Hindlimb muscle (tissue), 1 donor: ENCODE data around the gene TEX28. TPM values are rescaled to one million over a fixed set of nuclear protein-coding genes. Genes with fewer than 3 reads are reported as not detected.
"Not testable (repeated sequence)": the region's sequence is repeated elsewhere in the genome, so short reads cannot be mapped to it uniquely, and the experiment has no call there.

Experiments
- DNase-seq: peaks from one replicate; pipeline ENCODE4 v3.0.0-alpha.2; 2013
- polyA plus RNA-seq: library from polyadenylated mRNA; unstranded; fragments of 120-200 nt; gene quantifications from one replicate; pipeline ENCODE4 v1.2.1, GENCODE V29; 2013; ENCODE audit not compliant: insufficient read length

Gene TEX28, protein sequence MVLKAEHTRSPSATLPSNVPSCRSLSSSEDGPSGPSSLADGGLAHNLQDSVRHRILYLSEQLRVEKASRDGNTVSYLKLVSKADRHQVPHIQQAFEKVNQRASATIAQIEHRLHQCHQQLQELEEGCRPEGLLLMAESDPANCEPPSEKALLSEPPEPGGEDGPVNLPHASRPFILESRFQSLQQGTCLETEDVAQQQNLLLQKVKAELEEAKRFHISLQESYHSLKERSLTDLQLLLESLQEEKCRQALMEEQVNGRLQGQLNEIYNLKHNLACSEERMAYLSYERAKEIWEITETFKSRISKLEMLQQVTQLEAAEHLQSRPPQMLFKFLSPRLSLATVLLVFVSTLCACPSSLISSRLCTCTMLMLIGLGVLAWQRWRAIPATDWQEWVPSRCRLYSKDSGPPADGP
- polyA plus RNA-seq = not detected

DNA sequence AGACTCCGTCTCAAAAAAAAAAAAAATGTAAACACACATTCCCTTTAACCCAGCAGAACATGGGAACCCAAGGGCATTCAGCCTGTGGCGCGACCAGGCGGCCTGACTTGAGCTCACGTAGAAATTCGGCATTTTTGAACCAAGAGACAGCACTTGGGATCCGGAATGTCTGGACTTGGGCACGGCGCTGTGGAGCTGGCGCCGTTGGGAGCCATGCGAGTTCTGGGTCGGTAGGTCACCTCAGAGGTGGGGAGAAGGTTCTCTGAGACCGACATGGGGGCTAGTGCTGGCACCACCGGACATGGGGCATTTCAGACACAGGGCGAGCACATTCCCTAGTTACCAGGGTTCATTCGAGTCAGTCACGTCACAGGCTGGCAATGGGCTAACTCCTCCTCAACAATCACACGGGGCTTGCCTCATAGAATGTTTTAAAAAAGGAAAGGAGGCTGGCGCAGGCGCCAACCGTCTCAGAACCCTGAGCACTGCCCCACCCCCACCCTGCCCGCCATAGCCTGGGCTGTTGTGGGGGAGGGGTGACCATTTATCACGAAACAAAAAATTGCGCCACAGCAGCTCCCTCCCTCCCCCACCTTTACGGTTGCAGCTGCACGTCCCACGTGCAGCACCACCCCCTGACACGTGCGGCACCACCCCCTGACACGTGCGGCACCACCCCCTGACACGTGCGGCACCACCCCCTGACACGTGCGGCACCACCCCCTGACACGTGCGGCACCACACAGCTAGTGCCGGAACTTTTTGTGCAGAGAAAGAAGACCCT is at the start of gene TEX28:
TSS of gene TEX28 (minus strand) at position 334 of the 784 bp plus-strand sequence. CDS start 3,007 bp downstream, outside the sequence.
- no peak for DNase-seq

DNA sequence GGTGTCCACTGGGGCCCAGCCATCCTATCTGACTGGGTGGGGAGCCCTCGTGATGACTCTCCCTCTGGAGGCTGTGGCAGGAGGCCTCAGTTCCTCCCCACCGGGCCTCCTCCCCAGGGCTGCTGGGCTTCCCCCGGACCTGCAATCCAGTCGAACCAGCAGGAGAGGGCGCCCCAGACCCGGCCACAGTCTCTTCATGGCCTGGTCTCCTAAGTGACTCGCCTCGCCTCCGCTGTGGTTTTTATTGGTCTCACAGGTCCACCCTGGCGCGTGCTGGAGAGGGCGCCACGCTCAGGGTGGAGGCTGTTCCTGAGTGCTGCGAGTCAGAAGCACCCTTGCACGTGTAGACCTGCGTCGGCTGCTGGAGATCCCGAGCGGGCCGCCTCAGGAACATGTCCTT is 48.7 kb upstream of the TEX28 start:
- not testable (repeated sequence) for DNase-seq

DNA sequence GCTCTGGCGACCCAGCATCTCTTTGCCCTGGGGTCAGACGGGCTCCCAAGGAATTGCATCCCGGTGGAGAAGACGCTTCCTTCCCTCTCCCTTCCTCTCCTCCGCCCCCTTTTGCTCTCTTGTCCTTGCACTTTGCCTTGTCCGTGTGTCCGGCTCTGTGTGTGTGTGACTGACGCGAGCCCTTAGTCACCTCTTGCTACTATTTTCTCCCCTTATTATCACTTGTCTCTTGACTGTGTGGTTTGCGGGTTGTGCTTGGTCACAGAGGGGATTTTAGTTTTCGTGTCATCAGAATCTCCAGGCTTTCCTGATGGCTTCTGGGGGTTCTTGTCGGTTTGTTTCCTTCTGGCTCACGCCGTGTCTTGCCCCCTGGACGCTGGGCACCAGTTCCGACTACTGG is 48.1 kb upstream of the TEX28 start:
- not testable (repeated sequence) for DNase-seq

DNA sequence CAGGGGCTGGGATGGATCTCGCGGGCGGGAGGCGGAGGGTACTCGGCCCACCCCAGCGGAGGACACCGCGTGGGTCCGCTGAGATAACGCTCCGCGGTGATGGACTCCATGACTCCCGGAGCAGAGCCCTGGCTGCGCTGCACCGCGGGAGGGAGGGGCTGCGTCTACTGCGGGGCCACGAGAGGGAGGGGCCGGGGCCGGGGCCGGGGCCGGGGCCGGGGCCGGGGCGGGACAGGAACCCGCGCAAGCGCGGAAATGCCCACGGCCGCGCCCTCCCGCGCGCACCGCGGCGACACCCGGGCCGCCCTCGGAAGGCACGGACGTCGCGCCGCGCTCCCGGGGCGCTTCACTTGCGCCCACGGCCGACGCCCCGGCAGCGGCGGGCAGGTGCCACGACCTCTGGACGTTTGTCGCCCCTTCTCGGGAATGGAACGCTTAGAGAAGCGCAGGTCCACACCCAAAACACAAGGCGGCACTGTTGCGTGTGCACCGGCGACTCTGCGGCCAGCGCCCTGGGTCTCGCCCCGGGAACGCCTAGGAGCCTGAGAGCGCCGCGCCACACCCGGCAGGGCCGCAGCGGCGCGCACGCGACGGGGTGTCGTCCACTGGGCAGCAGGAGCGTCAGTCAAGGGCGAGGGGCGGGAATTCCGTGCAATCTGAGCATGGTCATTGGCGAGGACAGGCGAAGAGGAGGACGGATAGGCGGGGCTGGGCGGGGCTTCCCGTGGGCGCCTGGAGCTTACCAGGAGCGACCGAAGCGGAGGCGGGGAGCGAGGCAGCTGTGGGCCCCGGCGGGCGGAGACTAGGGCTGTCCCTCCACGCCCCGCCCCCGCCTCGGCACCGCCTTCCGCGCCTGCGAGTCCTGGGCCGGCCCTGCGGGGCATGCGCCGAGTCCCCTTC is 46.7 kb upstream of the TEX28 start:
- not testable (repeated sequence) for DNase-seq

DNA sequence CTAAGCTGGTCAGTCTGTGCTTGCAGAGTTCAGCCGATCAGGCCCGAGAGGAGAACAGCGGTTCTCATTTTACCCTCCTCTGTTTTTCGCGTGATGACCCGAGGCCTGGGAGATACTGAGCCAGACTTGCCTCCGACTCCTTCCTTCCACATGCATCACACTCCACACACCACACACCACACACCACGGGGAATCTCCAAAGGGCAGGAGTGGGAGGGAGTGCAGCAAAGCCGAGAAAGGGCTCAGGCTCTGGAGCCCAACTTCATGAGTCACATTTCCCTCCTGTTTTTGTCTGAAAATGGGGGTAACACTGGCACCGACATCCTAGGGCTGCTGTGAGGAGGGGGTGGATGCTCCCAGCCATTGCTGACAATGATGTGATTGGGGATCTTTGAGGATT is 39.6 kb upstream of the TEX28 start:
- no peak for DNase-seq

DNA sequence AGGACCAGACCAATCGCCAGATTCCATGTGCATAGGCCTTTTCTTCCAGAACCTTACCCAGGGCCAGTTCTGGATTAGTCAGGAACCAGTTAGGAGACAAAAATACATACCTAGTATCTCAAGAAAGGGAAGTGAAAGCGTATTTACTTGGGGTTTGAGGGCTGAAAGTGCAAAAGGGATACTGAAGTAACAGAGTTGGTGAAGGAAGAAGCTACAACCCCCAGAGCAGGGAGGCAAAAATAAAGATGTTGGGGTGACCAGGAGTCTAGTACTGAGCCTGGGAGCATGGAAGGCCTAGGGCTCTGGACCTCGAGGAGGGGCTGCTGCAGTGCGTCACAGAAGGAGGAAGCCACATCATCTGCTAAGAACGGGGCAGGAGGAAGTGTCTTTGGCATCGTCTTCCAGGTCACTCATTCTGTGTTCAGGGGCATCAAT is 38.9 kb upstream of the TEX28 start:
- no peak for DNase-seq

DNA sequence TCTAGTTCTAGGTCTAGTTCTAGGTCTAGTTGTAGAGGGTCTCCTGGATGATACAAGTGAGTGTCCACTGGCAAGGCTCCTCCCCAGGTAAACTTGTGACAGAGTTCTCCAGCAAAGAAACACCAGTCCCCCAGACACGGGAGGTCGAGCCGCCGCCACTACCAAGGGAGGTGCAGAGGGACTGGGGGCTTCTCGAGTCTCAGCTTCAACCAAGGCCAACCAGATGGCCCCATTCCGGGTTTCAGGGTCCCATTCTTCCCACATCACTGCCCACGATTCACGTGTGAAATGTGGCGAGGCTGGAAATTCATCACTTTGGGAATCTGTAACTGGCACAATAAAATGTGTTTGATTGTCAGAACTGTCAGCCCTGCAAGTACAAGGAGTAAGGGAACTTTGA is 38.2 kb upstream of the TEX28 start:
- DNase-seq = no peak

DNA sequence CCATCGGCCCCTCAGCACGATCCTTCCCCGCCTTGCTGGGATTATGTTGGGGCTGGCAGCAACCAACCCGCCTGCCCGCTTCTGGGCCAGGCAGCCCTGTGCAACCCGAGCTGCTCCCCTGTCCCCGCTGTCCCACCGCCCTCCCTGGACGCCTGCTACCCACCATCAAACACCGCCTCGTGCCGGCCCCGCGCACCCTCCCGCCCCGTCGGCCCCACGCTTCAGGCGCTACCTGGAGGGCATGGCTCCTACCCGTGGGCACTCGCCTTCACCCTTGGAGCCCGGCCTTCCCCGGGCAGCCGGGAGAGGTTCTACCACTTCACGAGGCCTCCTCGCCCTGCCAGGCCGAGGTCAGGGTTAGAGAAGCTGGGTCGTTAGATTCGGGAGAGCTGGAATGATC is 37.6 kb upstream of the TEX28 start:
- DNase-seq = no peak

DNA sequence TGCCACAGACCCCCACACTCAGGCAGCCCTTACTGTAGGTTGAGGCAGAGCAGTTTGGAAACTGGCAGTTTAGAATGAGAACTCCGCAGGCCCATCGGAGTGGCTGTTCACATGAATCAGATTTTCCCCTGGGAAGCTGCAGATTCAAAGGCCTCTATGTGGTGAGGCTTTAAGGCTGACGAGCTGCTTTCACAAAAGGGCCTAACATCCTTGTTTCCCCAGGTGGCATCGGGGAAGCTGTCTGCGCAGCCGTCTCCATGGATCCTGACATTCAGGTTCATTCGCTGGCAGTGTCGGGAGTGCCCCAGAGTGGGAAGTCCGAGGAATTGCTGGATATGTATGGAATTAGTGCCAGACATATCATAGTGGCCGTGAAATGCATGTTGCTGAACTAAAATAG is 34.4 kb upstream of the TEX28 start:
- DNase-seq = no peak

DNA sequence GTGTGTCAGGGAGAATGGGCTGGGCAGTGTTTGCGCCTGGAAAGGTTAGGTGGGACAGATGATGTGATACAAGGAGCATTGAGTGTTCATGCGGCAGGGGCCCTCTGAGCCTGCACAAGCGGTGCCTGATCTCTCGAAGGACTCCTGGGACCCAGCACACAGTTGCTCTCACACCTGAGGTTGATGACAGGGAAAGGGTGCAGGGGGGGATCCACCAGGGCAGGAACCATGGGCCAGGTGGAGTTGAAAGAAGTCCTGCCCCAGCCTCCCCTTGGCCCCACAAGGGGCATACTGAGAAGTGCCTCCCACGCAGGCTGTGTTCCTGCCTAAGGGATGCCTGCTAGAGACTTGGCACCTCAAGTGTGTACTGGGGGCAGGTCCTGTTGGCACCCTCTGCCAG is 33.7 kb upstream of the TEX28 start:
- no peak for DNase-seq

DNA sequence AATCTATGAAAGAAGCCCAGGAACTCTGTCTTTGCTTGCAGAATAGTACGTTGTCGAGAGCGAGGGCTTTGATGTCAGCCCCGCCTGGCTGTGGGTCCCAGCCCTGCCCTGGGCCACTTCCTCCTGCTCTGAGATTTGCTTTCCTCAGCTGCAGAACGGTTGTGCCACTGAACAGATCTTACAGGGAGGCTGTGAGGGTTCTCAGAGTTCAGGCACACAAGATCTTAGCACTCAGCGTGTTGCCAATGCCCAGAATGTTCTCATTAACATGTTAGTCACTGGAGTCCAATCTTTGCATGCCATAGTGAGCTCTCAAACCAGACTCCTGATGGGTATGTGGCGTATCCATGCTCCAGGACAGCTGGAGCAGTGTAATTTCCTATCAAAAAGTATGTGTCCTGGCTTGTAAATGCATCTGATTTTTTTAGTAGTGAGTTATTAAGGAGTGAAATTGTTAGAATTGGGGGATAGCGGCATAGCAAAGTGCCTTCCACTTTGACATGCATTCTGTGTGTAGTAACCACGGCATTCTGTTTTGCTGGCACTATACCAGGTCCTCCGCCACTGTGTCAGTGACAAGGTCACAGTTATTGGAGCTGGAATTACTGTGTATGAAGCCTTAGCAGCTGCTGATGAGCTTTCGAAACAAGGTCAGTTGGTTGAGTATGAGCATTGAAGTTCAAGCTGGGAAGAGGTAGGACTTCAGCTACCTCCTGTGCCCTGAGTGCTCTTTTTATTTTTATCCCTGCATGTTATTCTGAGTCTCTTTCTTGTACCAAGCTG is 32.3 kb upstream of the TEX28 start:
- DNase-seq = no peak

DNA sequence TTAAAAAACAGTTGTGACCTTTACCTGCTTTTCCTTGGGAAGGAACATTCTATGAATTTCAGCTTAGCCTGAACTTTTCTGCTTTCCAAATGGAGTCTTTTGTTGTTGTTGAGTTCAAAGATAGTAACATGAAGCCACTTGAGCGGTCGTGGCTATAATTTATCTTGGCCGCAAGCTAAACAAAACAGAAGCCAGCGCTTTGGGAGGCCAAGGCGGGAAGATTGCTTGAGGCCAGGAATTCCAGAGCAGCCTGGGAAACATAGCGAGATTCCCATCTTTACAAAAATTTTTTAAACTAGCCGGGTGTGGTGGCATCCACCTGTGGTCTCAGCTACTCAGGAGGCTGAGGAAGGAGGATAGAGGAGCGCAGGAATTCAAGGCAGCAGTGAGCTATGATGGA is 30.6 kb upstream of the TEX28 start:
- DNase-seq = no peak

DNA sequence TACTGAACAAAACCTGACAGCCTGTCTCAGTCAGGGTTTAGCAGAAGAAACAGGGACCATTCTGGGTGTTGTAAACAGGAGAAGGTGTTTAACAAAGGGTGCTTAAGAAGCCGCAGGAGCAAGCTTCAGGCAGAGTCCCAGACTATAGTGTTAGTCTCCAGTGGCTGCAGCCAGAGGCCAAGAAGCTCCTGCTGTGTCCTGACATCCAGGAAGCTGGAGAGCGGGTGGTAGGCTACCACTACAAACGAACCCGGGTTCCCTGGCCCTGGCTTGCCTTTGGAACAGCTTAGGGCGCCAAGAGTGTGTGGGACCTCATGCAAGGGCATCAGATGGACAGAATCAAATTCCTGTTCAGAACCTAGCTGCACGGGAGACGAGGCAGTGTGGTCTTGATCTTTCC is 28.6 kb upstream of the TEX28 start:
- DNase-seq = no peak

DNA sequence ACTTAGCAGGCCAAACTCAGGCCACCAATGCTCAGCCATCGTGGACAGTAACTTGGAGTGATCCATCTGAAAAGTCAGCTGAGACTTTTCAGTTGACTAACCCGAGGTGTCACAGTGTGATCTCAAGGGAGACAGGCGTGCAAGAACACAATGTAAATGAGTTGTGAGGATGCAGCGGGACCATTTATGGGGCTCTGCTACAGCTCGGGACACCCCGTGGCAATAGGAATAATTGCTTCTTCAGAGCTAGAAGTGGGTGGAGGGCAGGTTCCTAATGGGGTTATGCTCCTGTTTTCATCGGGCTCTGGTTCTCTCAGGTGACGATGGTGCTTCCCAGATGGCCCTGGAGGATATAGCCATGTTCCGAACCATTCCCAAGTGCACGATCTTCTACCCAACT is 28.0 kb upstream of the TEX28 start:
- DNase-seq = no peak

DNA sequence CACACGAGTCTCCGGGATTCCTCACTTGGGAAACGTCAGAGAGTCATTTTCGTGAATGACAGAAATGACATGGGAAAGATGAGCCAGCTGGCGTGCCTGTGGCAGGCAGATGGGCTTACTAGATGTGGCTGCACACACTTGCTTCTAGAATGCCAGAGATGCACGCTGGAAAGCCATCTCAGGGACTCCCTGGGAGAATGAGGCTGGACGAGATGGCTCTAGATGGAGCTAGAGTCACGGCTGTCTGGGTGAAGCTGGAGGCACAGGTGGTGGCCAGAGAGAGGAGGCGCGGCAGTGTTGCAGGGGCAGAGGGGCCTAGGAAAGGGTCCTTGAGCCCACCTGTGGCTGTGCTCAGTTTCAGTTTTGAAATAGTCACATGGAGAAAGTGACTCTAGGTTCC is 26.7 kb upstream of the TEX28 start:
- no peak for DNase-seq

DNA sequence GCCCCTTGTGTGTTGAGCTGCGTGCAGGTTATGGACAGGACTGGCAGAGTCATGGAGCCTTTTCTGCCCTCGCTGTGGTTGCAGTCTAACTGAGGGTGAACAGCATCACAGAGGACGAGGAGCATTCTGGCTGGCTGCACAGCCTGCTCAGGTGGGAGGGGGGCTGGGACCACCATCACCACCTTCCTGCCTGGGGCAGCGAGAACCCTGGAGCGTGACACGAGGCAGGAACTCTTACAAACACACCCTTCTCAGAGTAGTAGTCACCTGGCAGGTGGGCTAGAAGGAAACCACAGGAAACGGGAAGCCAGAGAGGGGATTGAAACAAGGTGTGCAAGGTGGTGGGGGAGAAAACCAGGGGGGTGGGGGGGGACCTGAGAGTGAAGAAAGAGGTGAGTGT is 26.2 kb upstream of the TEX28 start:
- DNase-seq = no peak

DNA sequence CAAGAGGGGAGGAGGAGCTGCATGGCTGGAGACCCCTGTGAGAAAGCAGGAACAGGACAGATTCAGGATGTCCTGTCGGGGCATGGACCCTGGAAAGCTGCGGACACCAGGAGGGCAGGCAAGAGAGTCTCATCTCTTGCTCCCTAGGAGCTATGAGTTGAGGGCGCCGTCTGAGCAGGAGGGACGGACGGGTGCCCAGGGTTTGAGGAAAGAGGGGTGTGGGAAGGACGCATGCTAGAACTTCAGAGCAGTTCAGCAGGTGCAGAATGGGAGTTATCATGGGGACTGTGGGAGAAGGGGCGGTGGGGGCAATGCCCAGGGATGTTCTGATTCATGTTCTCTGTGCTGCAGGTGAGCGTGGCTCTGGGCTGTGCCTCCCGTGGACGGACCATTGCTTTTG is 25.5 kb upstream of the TEX28 start:
- DNase-seq = no peak

DNA sequence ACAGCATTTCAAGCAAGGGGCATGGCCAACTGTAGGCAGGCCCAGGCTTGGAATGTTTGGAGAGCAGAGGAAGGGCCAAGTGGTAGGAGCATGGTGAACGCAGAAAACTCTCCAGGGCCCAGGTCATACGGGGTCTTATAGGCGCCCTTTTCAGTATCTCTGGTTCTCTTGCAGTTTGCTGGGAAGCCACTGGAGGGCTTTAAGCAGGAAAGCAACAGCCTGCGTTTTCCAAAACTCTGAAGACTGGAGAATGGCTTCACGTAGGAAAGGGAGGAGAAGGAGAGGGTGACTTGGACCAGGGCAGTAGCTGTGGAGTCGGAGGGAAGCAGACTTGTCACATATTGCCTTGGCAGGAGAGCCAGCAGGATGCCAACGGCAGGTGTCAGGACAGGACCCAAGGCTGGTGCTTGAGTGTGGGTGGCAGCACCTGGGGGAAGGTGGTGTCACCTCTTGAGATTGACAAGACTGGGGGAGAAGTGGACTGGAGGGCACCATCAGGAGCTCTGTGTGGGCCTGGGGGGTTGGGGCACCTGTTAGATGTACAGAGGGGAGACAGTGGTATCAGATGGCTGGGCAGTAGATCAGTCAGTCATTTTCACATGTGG is 22.6 kb upstream of the TEX28 start:
- no peak for DNase-seq

DNA sequence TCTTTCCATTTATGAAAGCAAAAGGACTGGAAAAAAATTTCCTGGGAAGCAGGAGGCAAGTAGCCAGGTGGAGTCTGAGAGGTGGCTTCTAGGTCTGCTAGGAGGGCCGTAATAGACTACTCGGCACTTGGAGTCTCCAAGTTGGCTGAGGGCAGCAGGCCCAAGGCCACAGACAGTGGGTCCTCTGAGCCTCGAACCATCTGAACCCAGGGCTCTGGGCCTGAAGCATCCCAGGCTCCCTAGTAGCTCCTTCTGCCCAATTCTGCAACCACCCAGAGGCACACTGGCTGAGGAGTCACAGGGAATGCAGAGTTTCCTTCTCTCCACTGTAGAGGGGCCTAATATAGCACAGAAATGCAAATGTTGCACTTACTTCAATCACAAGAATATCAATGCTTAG is 20.5 kb upstream of the TEX28 start:
- no peak for DNase-seq

DNA sequence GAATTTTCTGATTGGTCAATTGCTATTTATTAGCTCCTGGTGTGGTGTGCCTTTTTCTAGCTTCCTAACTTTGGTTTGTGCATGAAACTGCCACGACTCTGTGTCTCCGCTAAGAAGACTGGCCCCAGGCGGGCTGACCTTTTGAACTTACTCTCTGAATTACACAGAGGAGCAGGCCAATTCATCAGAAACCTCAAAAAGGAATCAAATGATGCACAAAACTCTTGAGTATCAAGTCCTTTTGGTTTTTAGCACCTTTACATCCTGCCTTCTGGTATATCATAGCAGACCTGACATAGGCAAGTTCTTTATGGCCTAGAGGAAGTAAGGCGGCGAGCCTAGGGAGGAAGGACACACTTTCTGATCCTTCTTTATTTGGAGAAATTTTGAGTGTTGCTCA is 18.2 kb upstream of the TEX28 start:
- DNase-seq = no peak

DNA sequence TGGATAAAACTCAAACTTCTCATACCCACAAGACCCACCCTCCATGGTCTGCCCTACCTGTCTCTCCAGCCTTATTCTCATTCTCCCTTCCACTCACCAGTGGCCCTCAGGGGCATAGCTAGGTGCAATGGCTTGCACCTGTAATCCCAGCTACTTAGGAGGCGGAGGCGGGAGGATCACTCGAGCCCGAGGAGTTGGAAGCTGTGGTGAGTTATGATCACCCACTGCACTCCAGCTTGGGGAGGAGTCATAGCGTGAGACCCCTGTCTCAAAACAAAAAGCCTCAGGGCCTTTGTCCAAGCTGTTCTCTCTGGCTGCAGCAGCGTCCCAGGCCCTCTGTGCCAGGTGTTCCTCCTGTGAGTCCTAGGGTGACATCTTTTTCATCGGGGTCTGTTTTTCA is 17.2 kb upstream of the TEX28 start:
- DNase-seq = no peak
